GM23338 (cell line): ENCODE results near the gene USP16. TPM values are rescaled to one million over a fixed set of nuclear protein-coding genes. Genes with fewer than 3 reads are reported as not detected.

ENCODE experiments used
- ATAC-seq: fragments of 200-7000 bp; cut with Tn5 transposase; 3 replicates; pipeline ENCODE4 v1.9.1; 2020
- DNase-seq: peaks from one replicate; pipeline ENCODE4 v3.0.0-alpha.2; 2015; ENCODE audit warnings: low spot score
- H2AFZ ChIP-seq: fragments of 200-600 bp; sonication (generic); 2 replicates; pipeline ENCODE4 v1.8.0; 2016; ENCODE audit warnings: antibody characterized with exemption, mild to moderate bottlenecking, moderate library complexity
- H3F3A ChIP-seq: fragments of 200-600 bp; sonication (generic); replicated peaks from 2 replicates; pipeline ENCODE4 v1.8.0; 2017; ENCODE audit warnings: antibody characterized with exemption, mixed run types, low read depth
- H3K27ac ChIP-seq: fragments of 200-600 bp; sonication (generic); 2 replicates; pipeline ENCODE4 v1.6.1; 2016; ENCODE audit warnings: low read depth
- H3K27me3 ChIP-seq: fragments of 200-600 bp; sonication (generic); 2 replicates; pipeline ENCODE4 v1.8.0; 2016; ENCODE audit warnings: mild to moderate bottlenecking, mixed run types, moderate library complexity; ENCODE audit not compliant: insufficient read depth
- H3K36me3 ChIP-seq: fragments of 200-600 bp; sonication (generic); 2 replicates; pipeline ENCODE4 v1.8.0; 2016; ENCODE audit warnings: mild to moderate bottlenecking; ENCODE audit not compliant: insufficient read depth
- H3K4me1 ChIP-seq: fragments of 200-600 bp; sonication (generic); 2 replicates; pipeline ENCODE4 v1.8.0; 2016; ENCODE audit warnings: mild to moderate bottlenecking, moderate library complexity; ENCODE audit not compliant: insufficient read depth
- H3K4me2 ChIP-seq: fragments of 200-600 bp; sonication (generic); 2 replicates; pipeline ENCODE4 v1.7.1; 2017; ENCODE audit warnings: mixed run types
- H3K4me3 ChIP-seq: fragments of 200-600 bp; sonication (generic); 2 replicates; pipeline ENCODE4 v1.6.1; 2016; ENCODE audit warnings: mixed run types
- H3K79me2 ChIP-seq: fragments of 200-600 bp; sonication (generic); replicated peaks from 2 replicates; pipeline ENCODE4 v1.8.0; 2017; ENCODE audit warnings: mild to moderate bottlenecking; ENCODE audit not compliant: insufficient read depth
- H3K9me2 ChIP-seq: fragments of 200-600 bp; sonication (generic); 2 replicates; pipeline ENCODE4 v1.8.0; 2017; ENCODE audit not compliant: insufficient read depth
- H4K20me1 ChIP-seq: fragments of 200-600 bp; sonication (generic); replicated peaks from 2 replicates; pipeline ENCODE4 v1.8.0; 2017; ENCODE audit warnings: mild to moderate bottlenecking; ENCODE audit not compliant: insufficient read depth
- H3K27ac Mint-ChIP-seq: 2 replicates; pipeline ENCODE4 v1.8.0; 2020; ENCODE audit warnings: inconsistent platforms, mild to moderate bottlenecking, moderate library complexity, mixed read lengths
- H3K27me3 Mint-ChIP-seq: 3 replicates; pipeline ENCODE4 v1.8.0; 2022; ENCODE audit warnings: low read depth, mild to moderate bottlenecking, moderate library complexity, mixed read lengths, inconsistent platforms; ENCODE audit not compliant: insufficient read depth, poor library complexity
- H3K36me3 Mint-ChIP-seq: 3 replicates; pipeline ENCODE4 v1.8.0; 2021; ENCODE audit warnings: low read depth, mild to moderate bottlenecking, inconsistent platforms, moderate library complexity, mixed read lengths
- H3K4me1 Mint-ChIP-seq: 3 replicates; pipeline ENCODE4 v1.8.0; 2020; ENCODE audit warnings: mild to moderate bottlenecking, inconsistent platforms, mixed read lengths
- H3K4me3 Mint-ChIP-seq: 3 replicates; pipeline ENCODE4 v1.8.0; 2021; ENCODE audit warnings: moderate library complexity, mild to moderate bottlenecking, inconsistent platforms, mixed read lengths
- H3K9me3 Mint-ChIP-seq: 3 replicates; pipeline ENCODE4 v1.8.0; 2020; ENCODE audit warnings: moderate library complexity, mild to moderate bottlenecking, inconsistent platforms, mixed read lengths
- CREB1 ChIP-seq: fragments of 250-450 bp; sonication (Bioruptor Pico); IDR thresholded peaks from 2 replicates; pipeline ENCODE4 v1.5.0; 2020; ENCODE audit warnings: low read depth, mild to moderate bottlenecking, moderate library complexity
- CTCF ChIP-seq, 2 experiments: fragments of 200-600 bp in 1 of 2; sonication (generic) in 1 of 2; conservative IDR thresholded peaks; 2 replicates each; pipeline versions ENCODE4 v1.5.1 to v1.6.1; 2016 to 2017; ENCODE audit warnings: antibody characterized with exemption in 2 of 2, low read depth in 2 of 2, mild to moderate bottlenecking in 2 of 2, moderate library complexity in 1 of 2
- ETS1 ChIP-seq: IDR thresholded peaks from 2 replicates; pipeline ENCODE4 v1.6.1; 2016; ENCODE audit warnings: antibody characterized with exemption
- EZH2 ChIP-seq: fragments of 200-600 bp; sonication (generic); IDR thresholded peaks from one replicate; pipeline ENCODE4 v1.8.0; 2017; ENCODE audit warnings: antibody characterized with exemption, mild to moderate bottlenecking, low read depth; ENCODE audit not compliant: unreplicated experiment
- EZH2phosphoT487 ChIP-seq: fragments of 200-600 bp; sonication (generic); IDR thresholded peaks from one replicate; pipeline ENCODE4 v1.8.1; 2018; ENCODE audit warnings: antibody characterized with exemption; ENCODE audit not compliant: unreplicated experiment
- JUNB ChIP-seq: IDR thresholded peaks from one replicate; pipeline ENCODE4 v1.6.1; 2016; ENCODE audit warnings: antibody characterized with exemption; ENCODE audit not compliant: unreplicated experiment
- NANOG ChIP-seq: IDR thresholded peaks from 2 replicates; pipeline ENCODE4 v1.6.1; 2016; ENCODE audit warnings: antibody characterized with exemption, borderline replicate concordance
- POLR2AphosphoS5 ChIP-seq: IDR thresholded peaks from 2 replicates; pipeline ENCODE4 v1.6.1; 2016; ENCODE audit warnings: antibody characterized with exemption, low read depth
- REST ChIP-seq: IDR thresholded peaks from one replicate; pipeline ENCODE4 v1.6.1; 2018; ENCODE audit warnings: antibody characterized with exemption; ENCODE audit not compliant: unreplicated experiment
- STAT1 ChIP-seq: IDR thresholded peaks from one replicate; pipeline ENCODE4 v1.6.1; 2016; ENCODE audit warnings: antibody characterized with exemption; ENCODE audit not compliant: unreplicated experiment
- ZNF114 ChIP-seq: fragments of 250-450 bp; sonication (Bioruptor Pico); IDR thresholded peaks from 2 replicates; pipeline ENCODE4 v1.5.0; 2020; ENCODE audit warnings: mild to moderate bottlenecking, moderate library complexity
- ZNF331 ChIP-seq: fragments of 250-450 bp; sonication (Bioruptor Pico); IDR thresholded peaks from 2 replicates; pipeline ENCODE4 v1.5.0; 2020; ENCODE audit warnings: low read depth, mild to moderate bottlenecking, moderate library complexity
- ZNF462 ChIP-seq: fragments of 250-450 bp; sonication (Bioruptor Pico); IDR thresholded peaks from 2 replicates; pipeline ENCODE4 v1.5.0; 2020; ENCODE audit warnings: mild to moderate bottlenecking, moderate library complexity
- polyA plus RNA-seq: library from polyadenylated mRNA; unstranded; fragments of >200 nt; fragmentation: Nextera tagmentation; extraction: Ambion mirVana; gene quantifications from 2 replicates; pipeline ENCODE4 v1.2.1, GENCODE V29; 2016
- total RNA-seq: library from RNA; depleted of rRNA; stranded (reverse); fragments of >200 nt; shearing (Covaris generic); gene quantifications from 2 replicates; pipeline ENCODE4 v1.2.3, GENCODE V29; 2014

The USP16 gene
- total and polyA plus RNA-seq, 2 experiments from 2014 or later: 19.7 to 70.4 TPM

GRCh38 chr21:29074783-29075182, 50.3 kb downstream of the USP16 start:
- Histone ChIP-seq H3K9me2 (0 out of 2 replicates have a peak, but pooled peaks cover 12% of the 10 kb centered on the region), H4K20me1 (peaks cover 27% of the 10 kb centered on the region), H3K4me2 (no peak overlapping the region), H3K27me3 (no peaks in the 10 kb centered on the region), H2AFZ (no peak overlapping the region), H3K4me1 (peaks cover 15% of the 10 kb centered on the region), H3K36me3 (peaks cover 5% of the 10 kb centered on the region; the same call in 1 of the 2 replicates), H3K4me3 (no peak overlapping the region), H3K79me2 (peaks cover 36% of the 10 kb centered on the region), H3F3A (no peaks in the 10 kb centered on the region; the same call in 1 of the 2 replicates), H3K27ac (no peak overlapping the region)
- ATAC-seq (no peak), DNase-seq (no peak)
- H3K9me3 Mint-ChIP-seq: no peaks in the 10 kb centered on the region; the same call in 2 of the 3 replicates
- no peak overlapping the region for H3K27ac Mint-ChIP-seq
- H3K27me3 Mint-ChIP-seq: peaks cover 15% of the 10 kb centered on the region
- H3K36me3 Mint-ChIP-seq: peaks cover 14% of the 10 kb centered on the region
- peaks cover 16% of the 10 kb centered on the region for H3K4me1 Mint-ChIP-seq
- TF ChIP-seq ZNF462: no peak
- TF ChIP-seq EZH2: no peak
- TF ChIP-seq CREB1 (CRISPR knock-in tag): no peak
- TF ChIP-seq POLR2AphosphoS5: no peak
- TF ChIP-seq CTCF (conservative IDR thresholded peaks at IDR 0.05; ENCODE audit: low read depth in 2 of 2): no peak
- TF ChIP-seq REST: no peak
- no peak for TF ChIP-seq STAT1
- TF ChIP-seq NANOG: no peak
- no peak for TF ChIP-seq ZNF331 (CRISPR knock-in tag)
- TF ChIP-seq JUNB: no peak
- no peak for TF ChIP-seq ETS1
- no peak for TF ChIP-seq EZH2phosphoT487
- no peak for TF ChIP-seq ZNF114 (CRISPR knock-in tag)
- H3K4me3 Mint-ChIP-seq: peak overlapping the region; percentile 52
